ENCODE results near the gene HADHA.

HADHA gene

GRCh38 chr2:26244309-26245230, at the start of gene HADHA, which contains the start of gene HADHB:
Gene HADHA, minus strand, starts transcription at chr2:26244632. Its CDS starts 36 bp downstream, at chr2:26244596.
Gene HADHB, plus strand, starts transcription at chr2:26244939. Its CDS starts 9,316 bp downstream, at chr2:26254255.
- ChIA-PET CTCF (interaction anchor here (0.5 to 0.8 kb wide), 4 partner anchors 68 to 487 kb away, joined by 3 to 4 read pairs (median 4); no protein-coding TSS in a partner anchor), POLR2A (ENCODE audit: low non-redundant PET) (interaction anchor here (0.6 kb wide), 1 partner anchor 12 kb away, joined by 4 read pairs; no protein-coding TSS in a partner anchor)
- H3K27ac ChIP-seq = peak within 1 kb of the TSS; percentile 96
- TF ChIP-seq, protein P1, sequence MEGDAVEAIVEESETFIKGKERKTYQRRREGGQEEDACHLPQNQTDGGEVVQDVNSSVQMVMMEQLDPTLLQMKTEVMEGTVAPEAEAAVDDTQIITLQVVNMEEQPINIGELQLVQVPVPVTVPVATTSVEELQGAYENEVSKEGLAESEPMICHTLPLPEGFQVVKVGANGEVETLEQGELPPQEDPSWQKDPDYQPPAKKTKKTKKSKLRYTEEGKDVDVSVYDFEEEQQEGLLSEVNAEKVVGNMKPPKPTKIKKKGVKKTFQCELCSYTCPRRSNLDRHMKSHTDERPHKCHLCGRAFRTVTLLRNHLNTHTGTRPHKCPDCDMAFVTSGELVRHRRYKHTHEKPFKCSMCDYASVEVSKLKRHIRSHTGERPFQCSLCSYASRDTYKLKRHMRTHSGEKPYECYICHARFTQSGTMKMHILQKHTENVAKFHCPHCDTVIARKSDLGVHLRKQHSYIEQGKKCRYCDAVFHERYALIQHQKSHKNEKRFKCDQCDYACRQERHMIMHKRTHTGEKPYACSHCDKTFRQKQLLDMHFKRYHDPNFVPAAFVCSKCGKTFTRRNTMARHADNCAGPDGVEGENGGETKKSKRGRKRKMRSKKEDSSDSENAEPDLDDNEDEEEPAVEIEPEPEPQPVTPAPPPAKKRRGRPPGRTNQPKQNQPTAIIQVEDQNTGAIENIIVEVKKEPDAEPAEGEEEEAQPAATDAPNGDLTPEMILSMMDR (conservative IDR thresholded peaks at IDR 0.05; ENCODE audit: low read depth) = 0 out of 2 replicates have a peak, but pooled peaks have one; percentile 17
- DNase-seq (ENCODE audit: low spot score) = peak; percentile 87

- H3K27ac ChIP-seq = no peak overlapping the region; the same call in 1 of the 2 replicates
- POLR2A ChIA-PET (ENCODE audit: low non-redundant PET) = no interaction called here
- TF ChIP-seq, protein P1 (conservative IDR thresholded peaks at IDR 0.05; ENCODE audit: low read depth) = no peak
- peak; percentile 78 for DNase-seq (ENCODE audit: low spot score)
- CTCF ChIA-PET = interaction anchor here (0.5 kb wide), 1 partner anchor 37 kb away, joined by 3 read pairs; no protein-coding TSS in a partner anchor
These were observed 48.2 kb upstream of the HADHA start for GRCh38 chr2:26292646-26293045.

GRCh38 chr2:26290001-26290400, 45.6 kb upstream of the HADHA start:
- DNase-seq (ENCODE audit: low spot score) = no peak
- ChIA-PET CTCF (no interaction called here), POLR2A (ENCODE audit: low non-redundant PET) (no interaction called here)
- H3K27ac ChIP-seq = no peak overlapping the region
- TF ChIP-seq, protein P1 (conservative IDR thresholded peaks at IDR 0.05; ENCODE audit: low read depth) = no peak

GRCh38 chr2:26285931-26286330, 41.5 kb upstream of the HADHA start:
- POLR2A ChIA-PET (ENCODE audit: low non-redundant PET) = no interaction called here
- no peak for DNase-seq (ENCODE audit: low spot score)
- TF ChIP-seq, protein P1 (conservative IDR thresholded peaks at IDR 0.05; ENCODE audit: low read depth) = no peak
- CTCF ChIA-PET = no interaction called here
- no peak overlapping the region for H3K27ac ChIP-seq

DNA sequence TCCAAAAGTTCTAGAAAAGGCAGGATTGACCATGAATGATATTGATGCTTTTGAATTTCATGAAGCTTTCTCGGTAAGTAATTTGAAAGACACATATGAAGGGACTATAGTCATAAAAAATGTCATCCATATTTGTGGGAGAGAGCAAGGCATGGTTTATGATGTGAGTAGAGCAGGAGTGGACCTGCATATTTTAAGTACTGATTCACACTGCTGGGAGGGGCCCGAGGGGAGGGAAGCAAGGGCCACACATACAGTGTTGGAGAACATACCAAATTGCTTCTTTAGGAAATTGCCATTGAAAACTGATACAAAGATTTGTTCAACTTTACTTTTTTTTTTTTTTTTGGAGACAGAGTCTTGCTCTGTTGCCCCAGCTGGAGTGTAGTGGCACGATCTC, 39.7 kb upstream of the HADHA start:
- peak; percentile 86 for DNase-seq (ENCODE audit: low spot score)
- TF ChIP-seq, protein P1 (conservative IDR thresholded peaks at IDR 0.05; ENCODE audit: low read depth) = no peak
- ChIA-PET CTCF (interaction anchor here (0.8 kb wide), 1 partner anchor 46 kb away, joined by 3 read pairs; no protein-coding TSS in a partner anchor), POLR2A (ENCODE audit: low non-redundant PET) (no interaction called here)
- H3K27ac ChIP-seq = peak overlapping the region; percentile 71

DNA sequence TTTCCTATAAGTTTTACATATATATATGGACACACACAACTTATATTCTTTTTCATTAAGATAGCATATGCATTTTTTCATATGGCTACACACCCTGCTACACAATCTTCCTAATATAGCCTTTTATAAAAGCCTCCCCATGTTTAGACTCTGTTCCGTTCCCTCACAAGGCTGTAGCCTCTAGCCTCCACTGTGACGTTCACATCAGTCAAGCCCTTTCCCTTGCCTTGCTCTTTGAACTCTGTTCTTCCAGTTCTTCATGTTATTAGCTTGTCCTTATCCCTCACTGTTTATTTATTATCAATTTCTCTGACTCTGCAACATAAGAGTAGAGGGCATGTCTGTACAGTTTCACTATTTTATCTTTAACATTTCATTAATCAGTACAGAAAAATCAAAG, 39.2 kb upstream of the HADHA start:
- DNase-seq (ENCODE audit: low spot score) = no peak
- ChIA-PET POLR2A (ENCODE audit: low non-redundant PET) (no interaction called here), CTCF (interaction anchor here (0.8 kb wide), 1 partner anchor 47 kb away, joined by 3 read pairs; no protein-coding TSS in a partner anchor)
- TF ChIP-seq, protein P1 (conservative IDR thresholded peaks at IDR 0.05; ENCODE audit: low read depth) = no peak
- peak overlapping the region; percentile 46 for H3K27ac ChIP-seq
